GM18502 (cell line): Measurements from ENCODE around the gene ABI3BP.

Experiments
- ATAC-seq: cut with Tn5 transposase; IDR thresholded peaks from one replicate; pipeline ENCODE4 v1.9.1; 2021; ENCODE audit warnings: mild to moderate bottlenecking; ENCODE audit not compliant: unreplicated experiment, poor library complexity

The ABI3BP gene

GRCh38 chr3:100709842-100710260 is 283.4 kb downstream of the ABI3BP start:
- peak; percentile 8 for ATAC-seq

- peak; percentile 92 for ATAC-seq
Measured at GRCh38 chr3:100708989-100709841, 284.0 kb downstream of the ABI3BP start, which contains the start of gene TFG. Gene TFG, plus strand, starts transcription at chr3:100709494. Its CDS starts 4,192 bp downstream, at chr3:100713686.

GRCh38 chr3:100708644-100708988 is 284.6 kb downstream of the ABI3BP start:
- ATAC-seq: no peak

GRCh38 chr3:100706365-100706764 is 286.9 kb downstream of the ABI3BP start:
- ATAC-seq: no peak

GRCh38 chr3:100703865-100704264 is 289.4 kb downstream of the ABI3BP start:
- ATAC-seq: no peak

- ATAC-seq: no peak
Measured at GRCh38 chr3:100702980-100703345, 290.3 kb downstream of the ABI3BP start.

- ATAC-seq: no peak
Measured at GRCh38 chr3:100702082-100702979, 290.9 kb downstream of the ABI3BP start.

GRCh38 chr3:100700708-100701107 is 292.5 kb downstream of the ABI3BP start:
- no peak for ATAC-seq
